ENCODE measurements around the gene RASL11B.

RASL11B gene

GRCh38 chr4:52914051-52914605 is 52.0 kb downstream of the RASL11B start:
- no peak for DNase-seq

- DNase-seq, result no peak
Measured at GRCh38 chr4:52915191-52915590, 53.1 kb downstream of the RASL11B start.

- DNase-seq, result peak in 2 of 51 donors; percentile 3 to 20
Measured at GRCh38 chr4:52915730-52916300, 53.7 kb downstream of the RASL11B start.

All from hypothalamus (tissue), 51 donors.